Esophagus squamous epithelium (tissue), 5 donors: ENCODE measurements around the gene RHO. TPM values are rescaled to one million over a fixed set of nuclear protein-coding genes. Genes with fewer than 3 reads are reported as not detected.

Source experiments
- DNase-seq: peaks from one replicate; lab custom pipeline; 2025; lab: John Stamatoyannopoulos, UW
- H3K27ac ChIP-seq, 4 donors: fragments of 200-600 bp; sonication (generic); one replicate each; pipeline ENCODE4 v1.5.1; 2016 to 2019; ENCODE audit warnings: mild to moderate bottlenecking in 1 of 4
- H3K27me3 ChIP-seq, 4 donors: fragments of 200-600 bp; sonication (generic); 1 replicate in 3 of 4; 2 replicates in 1 of 4; pipeline versions ENCODE4 v1.5.1 to v1.6.0; 2017 to 2021; ENCODE audit warnings: antibody characterized with exemption in 1 of 4
- H3K36me3 ChIP-seq, 3 donors: fragments of 200-600 bp; sonication (generic); one replicate each; pipeline ENCODE4 v1.5.1; 2016 to 2019
- H3K4me1 ChIP-seq, 3 donors: fragments of 200-600 bp; sonication (generic); one replicate each; pipeline ENCODE4 v1.5.1; 2017 to 2019
- H3K4me3 ChIP-seq, 4 donors: fragments of 200-600 bp; sonication (generic); 1 replicate in 3 of 4; 2 replicates in 1 of 4; pipeline ENCODE4 v1.5.1; 2016 to 2019; ENCODE audit warnings: mild to moderate bottlenecking in 2 of 4, moderate library complexity in 1 of 4
- H3K9me3 ChIP-seq, 3 donors: fragments of 200-600 bp; sonication (generic); one replicate each; pipeline ENCODE4 v1.5.1; 2016 to 2019
- POLR2A ChIP-seq, 4 donors: fragments of 450-650 bp; IDR thresholded peaks; one replicate each; pipeline ENCODE4 v1.6.1; 2017; ENCODE audit warnings: antibody characterized with exemption in 4 of 4, mild to moderate bottlenecking in 4 of 4, moderate library complexity in 3 of 4
- WGBS, 2 donors: methylation state at CpG; one replicate each; pipeline ENCODE4 v1.1.5; 2018; 5-methylcytosine and 5-hydroxymethylcytosine counted together
- intact Hi-C: fragments of 100-400 bp; cut with DNase I; formaldehyde crosslinking; loops from one replicate; pipeline ENCODE4 v1.15.0; 2022
- total RNA-seq, 4 donors: library from RNA; depleted of rRNA; stranded (reverse); fragments of >200 nt; gene quantifications; one replicate each; pipeline ENCODE4 v1.1.0, GENCODE V29; 2016
- TF ChIP-seq, protein P1 (sequence below), 6 experiments: fragments of 450-650 bp in 4 of 6; fragments of 200-600 bp in 2 of 6; sonication (generic) in 2 of 6; IDR thresholded peaks; one replicate each; pipeline ENCODE4 v1.5.1; 2016 to 2019; ENCODE audit warnings: antibody characterized with exemption in 6 of 6, mild to moderate bottlenecking in 4 of 6, moderate library complexity in 4 of 6
- donor health status: DM: yes; HTN: yes; CAD: no.

The RHO gene
- total RNA-seq, 4 donors from 2014 or later = not detected

DNA sequence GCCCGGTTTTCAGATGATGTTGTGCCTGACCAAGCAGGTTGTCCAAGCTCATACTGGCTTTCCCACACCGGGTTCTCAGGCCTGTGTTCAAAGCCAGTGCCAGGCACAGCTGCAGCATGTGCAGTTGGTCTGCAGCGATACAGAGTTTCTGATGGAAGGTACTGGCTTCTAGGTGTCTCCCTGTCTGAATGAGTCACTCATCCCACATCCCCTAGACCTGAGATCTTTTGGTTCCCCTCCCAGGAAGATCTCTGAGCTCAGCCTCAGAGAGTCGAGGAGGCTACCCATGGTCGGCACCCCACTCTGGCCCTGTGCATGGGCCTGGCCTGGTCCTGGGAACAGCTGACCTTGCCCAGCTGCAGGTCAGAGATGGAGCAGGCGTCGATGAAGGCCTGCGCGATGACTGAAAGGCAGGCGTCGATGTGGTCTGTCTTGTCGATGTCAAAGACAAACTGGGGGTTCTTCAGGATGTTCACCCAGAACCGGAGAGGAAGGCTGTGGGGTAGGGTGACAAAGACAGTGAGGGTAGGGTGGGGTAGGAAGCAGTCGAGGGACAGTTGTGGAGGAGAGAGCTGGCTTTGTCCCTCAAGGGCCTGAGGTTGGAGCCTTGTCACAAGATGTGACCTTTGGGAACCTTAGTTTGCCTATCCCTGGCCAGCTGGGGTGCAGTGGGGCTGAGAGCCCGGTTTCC lies 29.8 kb downstream of the RHO start:
- H3K9me3 ChIP-seq = no peaks in the 10 kb centered on the region
- H3K36me3 ChIP-seq = peaks cover 0 to 54% (median 0%) of the 10 kb centered on the region in 3 donors
- H3K27ac ChIP-seq = peak overlapping the region; percentile 16 to 86 (median 60)
- peaks cover 14 to 94% (median 41%) of the 10 kb centered on the region in 3 donors for H3K4me1 ChIP-seq
- no peak for DNase-seq
- no peak overlapping the region for H3K4me3 ChIP-seq
- H3K27me3 ChIP-seq = no peaks in the 10 kb centered on the region
- WGBS, 2 donors = 77 to 83% methylated on average over 3 to 13 of the region's 15 CpGs
- TF ChIP-seq, protein P1, sequence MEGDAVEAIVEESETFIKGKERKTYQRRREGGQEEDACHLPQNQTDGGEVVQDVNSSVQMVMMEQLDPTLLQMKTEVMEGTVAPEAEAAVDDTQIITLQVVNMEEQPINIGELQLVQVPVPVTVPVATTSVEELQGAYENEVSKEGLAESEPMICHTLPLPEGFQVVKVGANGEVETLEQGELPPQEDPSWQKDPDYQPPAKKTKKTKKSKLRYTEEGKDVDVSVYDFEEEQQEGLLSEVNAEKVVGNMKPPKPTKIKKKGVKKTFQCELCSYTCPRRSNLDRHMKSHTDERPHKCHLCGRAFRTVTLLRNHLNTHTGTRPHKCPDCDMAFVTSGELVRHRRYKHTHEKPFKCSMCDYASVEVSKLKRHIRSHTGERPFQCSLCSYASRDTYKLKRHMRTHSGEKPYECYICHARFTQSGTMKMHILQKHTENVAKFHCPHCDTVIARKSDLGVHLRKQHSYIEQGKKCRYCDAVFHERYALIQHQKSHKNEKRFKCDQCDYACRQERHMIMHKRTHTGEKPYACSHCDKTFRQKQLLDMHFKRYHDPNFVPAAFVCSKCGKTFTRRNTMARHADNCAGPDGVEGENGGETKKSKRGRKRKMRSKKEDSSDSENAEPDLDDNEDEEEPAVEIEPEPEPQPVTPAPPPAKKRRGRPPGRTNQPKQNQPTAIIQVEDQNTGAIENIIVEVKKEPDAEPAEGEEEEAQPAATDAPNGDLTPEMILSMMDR (IDR thresholded peaks at IDR 0.05) = no peak
- no peak for TF ChIP-seq POLR2A (IDR thresholded peaks at IDR 0.05)
- intact Hi-C loops = no loop called here

DNA sequence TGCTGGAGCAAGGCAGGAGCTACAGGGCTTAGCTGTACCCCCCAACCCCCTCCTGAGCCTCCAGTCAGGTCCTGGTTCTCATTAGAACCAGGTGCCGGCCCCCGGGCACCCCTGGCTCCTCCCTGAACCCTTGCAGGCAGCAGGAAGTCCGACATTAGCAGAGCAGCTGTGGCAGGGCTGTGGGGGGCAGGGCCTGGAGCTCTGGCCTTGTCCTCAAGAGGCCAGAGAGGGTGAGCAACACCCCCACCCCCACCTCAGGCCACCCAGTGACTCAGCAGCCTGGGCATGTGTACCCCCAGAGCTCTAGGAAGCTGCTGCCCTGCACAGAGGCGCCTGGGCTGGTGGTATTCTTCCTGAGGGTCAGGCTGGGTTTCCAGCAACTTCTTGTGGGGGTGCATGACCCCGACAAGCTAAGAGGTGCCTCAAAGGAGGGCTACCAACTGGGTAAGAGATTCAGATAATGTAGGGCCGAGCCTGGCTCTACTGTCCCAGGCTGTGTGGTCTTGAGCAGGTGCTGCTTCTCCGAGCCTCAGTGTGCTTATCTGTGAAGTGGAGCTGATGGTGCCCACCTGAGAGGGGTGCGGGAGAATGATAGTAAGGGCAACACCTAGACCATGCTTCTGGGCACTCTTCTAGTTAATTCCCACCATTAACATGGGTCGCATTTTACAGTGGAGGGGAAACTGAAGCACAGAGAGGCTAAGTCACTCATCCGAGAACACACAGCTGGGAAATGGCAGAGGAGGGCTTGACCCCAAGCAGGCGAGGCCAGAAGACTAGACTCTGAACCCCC lies 30.5 kb downstream of the RHO start:
- Histone ChIP-seq H3K36me3 (peaks cover 0 to 62% (median 0%) of the 10 kb centered on the region in 3 donors), H3K9me3 (no peaks in the 10 kb centered on the region), H3K27me3 (no peaks in the 10 kb centered on the region), H3K4me1 (peaks cover 14 to 90% (median 42%) of the 10 kb centered on the region in 3 donors), H3K4me3 (no peak overlapping the region), H3K27ac (peak overlapping the region in 3 of 4 donors; percentile 82 to 86 (median 85))
- intact Hi-C loops = no loop called here
- no peak for DNase-seq
- 60 to 78% methylated on average over 2 to 3 of the region's 11 CpGs for WGBS, 2 donors
- TF ChIP-seq, protein P1 (IDR thresholded peaks at IDR 0.05) = no peak
- no peak for TF ChIP-seq POLR2A (IDR thresholded peaks at IDR 0.05)

DNA sequence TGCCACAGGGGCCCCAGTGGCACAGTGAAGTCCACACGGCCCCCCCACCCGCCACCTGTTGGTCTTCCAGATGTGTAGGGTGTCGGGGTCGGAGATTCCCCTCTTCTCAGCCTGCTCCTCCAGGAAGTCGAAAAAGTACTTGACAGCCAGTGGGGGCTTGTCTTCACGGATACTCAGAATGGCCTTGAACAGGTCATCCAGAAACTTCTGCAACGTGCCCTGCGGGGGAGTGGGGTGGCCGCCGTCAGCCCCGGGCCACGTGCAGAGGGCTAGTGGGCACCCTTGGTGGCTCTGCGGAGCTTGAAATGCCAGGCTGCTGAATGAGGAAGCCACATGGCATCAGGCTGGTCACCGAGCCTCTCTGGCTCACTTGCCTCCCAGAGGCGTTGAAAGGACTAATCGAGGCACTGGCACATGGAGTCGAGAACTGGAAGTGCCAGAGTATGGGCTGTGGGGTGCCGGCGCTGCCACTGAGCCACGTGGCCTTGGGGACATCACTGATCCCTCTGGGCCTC lies 31.2 kb downstream of the RHO start:
- no peak overlapping the region for H3K4me3 ChIP-seq
- intact Hi-C loops = no loop called here
- no peaks in the 10 kb centered on the region for H3K27me3 ChIP-seq
- H3K27ac ChIP-seq = peak overlapping the region in 3 of 4 donors; percentile 82 to 86 (median 85)
- DNase-seq = no peak
- peaks cover 0 to 68% (median 0%) of the 10 kb centered on the region in 3 donors for H3K36me3 ChIP-seq
- 83 to 89% methylated on average over 11 to 12 of the region's 20 CpGs for WGBS, 2 donors
- TF ChIP-seq POLR2A (IDR thresholded peaks at IDR 0.05) = no peak
- TF ChIP-seq, protein P1 (IDR thresholded peaks at IDR 0.05) = no peak
- no peaks in the 10 kb centered on the region for H3K9me3 ChIP-seq
- peaks cover 19 to 90% (median 38%) of the 10 kb centered on the region in 3 donors for H3K4me1 ChIP-seq

DNA sequence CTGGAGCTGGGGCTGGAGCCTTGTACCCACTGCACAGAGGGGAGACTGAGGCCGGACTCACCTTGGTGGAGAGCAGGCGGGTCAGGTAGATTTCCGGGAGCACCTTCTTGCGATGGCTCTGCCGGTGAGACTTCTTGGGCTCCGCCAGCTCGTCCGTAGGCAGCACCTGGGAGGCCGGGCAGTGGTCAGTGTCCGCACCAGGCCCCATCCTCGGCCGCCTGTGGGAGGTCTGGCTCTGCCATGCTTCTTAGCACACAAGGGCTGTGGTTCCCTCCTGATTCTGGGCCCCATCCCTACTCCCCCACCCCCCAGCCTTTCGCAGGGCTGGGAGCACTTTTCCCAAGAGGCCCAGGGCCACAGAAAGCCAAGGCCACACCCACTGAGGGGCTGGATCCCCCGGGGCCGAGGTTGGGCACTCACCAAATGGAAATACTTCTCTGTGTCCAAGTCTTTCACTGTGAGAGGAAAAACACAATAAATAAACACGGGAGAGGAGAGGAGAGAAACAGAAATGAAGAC lies 31.9 kb downstream of the RHO start:
- WGBS, 2 donors = 0% methylated on average over 1 to 3 of the region's 16 CpGs
- Histone ChIP-seq H3K9me3 (no peaks in the 10 kb centered on the region), H3K4me1 (peaks cover 19 to 90% (median 36%) of the 10 kb centered on the region in 3 donors), H3K4me3 (no peak overlapping the region), H3K27ac (peak overlapping the region; percentile 61 to 86 (median 84)), H3K36me3 (peaks cover 0 to 75% (median 0%) of the 10 kb centered on the region in 3 donors), H3K27me3 (no peaks in the 10 kb centered on the region)
- TF ChIP-seq, protein P1 (IDR thresholded peaks at IDR 0.05) = no peak
- no peak for TF ChIP-seq POLR2A (IDR thresholded peaks at IDR 0.05)
- intact Hi-C loops = no loop called here
- no peak for DNase-seq
